GM23338 (cell line): ENCODE results near the gene PUM2. TPM values are rescaled to one million over a fixed set of nuclear protein-coding genes. Genes with fewer than 3 reads are reported as not detected.

ENCODE experiments used
- ATAC-seq: fragments of 200-7000 bp; cut with Tn5 transposase; 3 replicates; pipeline ENCODE4 v1.9.1; 2020
- DNase-seq: peaks from one replicate; pipeline ENCODE4 v3.0.0-alpha.2; 2015; ENCODE audit warnings: low spot score
- H2AFZ ChIP-seq: fragments of 200-600 bp; sonication (generic); 2 replicates; pipeline ENCODE4 v1.8.0; 2016; ENCODE audit warnings: antibody characterized with exemption, mild to moderate bottlenecking, moderate library complexity
- H3F3A ChIP-seq: fragments of 200-600 bp; sonication (generic); replicated peaks from 2 replicates; pipeline ENCODE4 v1.8.0; 2017; ENCODE audit warnings: antibody characterized with exemption, mixed run types, low read depth
- H3K27ac ChIP-seq: fragments of 200-600 bp; sonication (generic); 2 replicates; pipeline ENCODE4 v1.6.1; 2016; ENCODE audit warnings: low read depth
- H3K27me3 ChIP-seq: fragments of 200-600 bp; sonication (generic); 2 replicates; pipeline ENCODE4 v1.8.0; 2016; ENCODE audit warnings: mild to moderate bottlenecking, mixed run types, moderate library complexity; ENCODE audit not compliant: insufficient read depth
- H3K36me3 ChIP-seq: fragments of 200-600 bp; sonication (generic); 2 replicates; pipeline ENCODE4 v1.8.0; 2016; ENCODE audit warnings: mild to moderate bottlenecking; ENCODE audit not compliant: insufficient read depth
- H3K4me1 ChIP-seq: fragments of 200-600 bp; sonication (generic); 2 replicates; pipeline ENCODE4 v1.8.0; 2016; ENCODE audit warnings: mild to moderate bottlenecking, moderate library complexity; ENCODE audit not compliant: insufficient read depth
- H3K4me2 ChIP-seq: fragments of 200-600 bp; sonication (generic); 2 replicates; pipeline ENCODE4 v1.7.1; 2017; ENCODE audit warnings: mixed run types
- H3K4me3 ChIP-seq: fragments of 200-600 bp; sonication (generic); 2 replicates; pipeline ENCODE4 v1.6.1; 2016; ENCODE audit warnings: mixed run types
- H3K79me2 ChIP-seq: fragments of 200-600 bp; sonication (generic); replicated peaks from 2 replicates; pipeline ENCODE4 v1.8.0; 2017; ENCODE audit warnings: mild to moderate bottlenecking; ENCODE audit not compliant: insufficient read depth
- H3K9me2 ChIP-seq: fragments of 200-600 bp; sonication (generic); 2 replicates; pipeline ENCODE4 v1.8.0; 2017; ENCODE audit not compliant: insufficient read depth
- H4K20me1 ChIP-seq: fragments of 200-600 bp; sonication (generic); replicated peaks from 2 replicates; pipeline ENCODE4 v1.8.0; 2017; ENCODE audit warnings: mild to moderate bottlenecking; ENCODE audit not compliant: insufficient read depth
- H3K27ac Mint-ChIP-seq: 2 replicates; pipeline ENCODE4 v1.8.0; 2020; ENCODE audit warnings: inconsistent platforms, mild to moderate bottlenecking, moderate library complexity, mixed read lengths
- H3K27me3 Mint-ChIP-seq: 3 replicates; pipeline ENCODE4 v1.8.0; 2022; ENCODE audit warnings: low read depth, mild to moderate bottlenecking, moderate library complexity, mixed read lengths, inconsistent platforms; ENCODE audit not compliant: insufficient read depth, poor library complexity
- H3K36me3 Mint-ChIP-seq: 3 replicates; pipeline ENCODE4 v1.8.0; 2021; ENCODE audit warnings: low read depth, mild to moderate bottlenecking, inconsistent platforms, moderate library complexity, mixed read lengths
- H3K4me1 Mint-ChIP-seq: 3 replicates; pipeline ENCODE4 v1.8.0; 2020; ENCODE audit warnings: mild to moderate bottlenecking, inconsistent platforms, mixed read lengths
- H3K4me3 Mint-ChIP-seq: 3 replicates; pipeline ENCODE4 v1.8.0; 2021; ENCODE audit warnings: moderate library complexity, mild to moderate bottlenecking, inconsistent platforms, mixed read lengths
- H3K9me3 Mint-ChIP-seq: 3 replicates; pipeline ENCODE4 v1.8.0; 2020; ENCODE audit warnings: moderate library complexity, mild to moderate bottlenecking, inconsistent platforms, mixed read lengths
- CREB1 ChIP-seq: fragments of 250-450 bp; sonication (Bioruptor Pico); IDR thresholded peaks from 2 replicates; pipeline ENCODE4 v1.5.0; 2020; ENCODE audit warnings: low read depth, mild to moderate bottlenecking, moderate library complexity
- EZH2 ChIP-seq: fragments of 200-600 bp; sonication (generic); IDR thresholded peaks from one replicate; pipeline ENCODE4 v1.8.0; 2017; ENCODE audit warnings: antibody characterized with exemption, mild to moderate bottlenecking, low read depth; ENCODE audit not compliant: unreplicated experiment
- EZH2phosphoT487 ChIP-seq: fragments of 200-600 bp; sonication (generic); IDR thresholded peaks from one replicate; pipeline ENCODE4 v1.8.1; 2018; ENCODE audit warnings: antibody characterized with exemption; ENCODE audit not compliant: unreplicated experiment
- JUNB ChIP-seq: IDR thresholded peaks from one replicate; pipeline ENCODE4 v1.6.1; 2016; ENCODE audit warnings: antibody characterized with exemption; ENCODE audit not compliant: unreplicated experiment
- NANOG ChIP-seq: IDR thresholded peaks from 2 replicates; pipeline ENCODE4 v1.6.1; 2016; ENCODE audit warnings: antibody characterized with exemption, borderline replicate concordance
- POLR2AphosphoS5 ChIP-seq: IDR thresholded peaks from 2 replicates; pipeline ENCODE4 v1.6.1; 2016; ENCODE audit warnings: antibody characterized with exemption, low read depth
- STAT1 ChIP-seq: IDR thresholded peaks from one replicate; pipeline ENCODE4 v1.6.1; 2016; ENCODE audit warnings: antibody characterized with exemption; ENCODE audit not compliant: unreplicated experiment
- ZNF114 ChIP-seq: fragments of 250-450 bp; sonication (Bioruptor Pico); IDR thresholded peaks from 2 replicates; pipeline ENCODE4 v1.5.0; 2020; ENCODE audit warnings: mild to moderate bottlenecking, moderate library complexity
- ZNF331 ChIP-seq: fragments of 250-450 bp; sonication (Bioruptor Pico); IDR thresholded peaks from 2 replicates; pipeline ENCODE4 v1.5.0; 2020; ENCODE audit warnings: low read depth, mild to moderate bottlenecking, moderate library complexity
- polyA plus RNA-seq: library from polyadenylated mRNA; unstranded; fragments of >200 nt; fragmentation: Nextera tagmentation; extraction: Ambion mirVana; gene quantifications from 2 replicates; pipeline ENCODE4 v1.2.1, GENCODE V29; 2016
- total RNA-seq: library from RNA; depleted of rRNA; stranded (reverse); fragments of >200 nt; shearing (Covaris generic); gene quantifications from 2 replicates; pipeline ENCODE4 v1.2.3, GENCODE V29; 2014
- TF ChIP-seq, protein P1 (sequence below), 2 experiments: fragments of 200-600 bp in 1 of 2; sonication (generic) in 1 of 2; conservative IDR thresholded peaks; 2 replicates each; pipeline versions ENCODE4 v1.5.1 to v1.6.1; 2016 to 2017; ENCODE audit warnings: antibody characterized with exemption in 2 of 2, low read depth in 2 of 2, mild to moderate bottlenecking in 2 of 2, moderate library complexity in 1 of 2
- TF ChIP-seq, protein P2 (sequence below): IDR thresholded peaks from 2 replicates; pipeline ENCODE4 v1.6.1; 2016; ENCODE audit warnings: antibody characterized with exemption
- TF ChIP-seq, protein P3 (sequence below): fragments of 250-450 bp; sonication (Bioruptor Pico); IDR thresholded peaks from 2 replicates; pipeline ENCODE4 v1.5.0; 2020; ENCODE audit warnings: mild to moderate bottlenecking, moderate library complexity
- TF ChIP-seq, protein P4 (sequence below): IDR thresholded peaks from one replicate; pipeline ENCODE4 v1.6.1; 2018; ENCODE audit warnings: antibody characterized with exemption; ENCODE audit not compliant: unreplicated experiment

PUM2 gene
- total and polyA plus RNA-seq, 2 experiments from 2014 or later = 29.9 to 94.1 TPM

DNA sequence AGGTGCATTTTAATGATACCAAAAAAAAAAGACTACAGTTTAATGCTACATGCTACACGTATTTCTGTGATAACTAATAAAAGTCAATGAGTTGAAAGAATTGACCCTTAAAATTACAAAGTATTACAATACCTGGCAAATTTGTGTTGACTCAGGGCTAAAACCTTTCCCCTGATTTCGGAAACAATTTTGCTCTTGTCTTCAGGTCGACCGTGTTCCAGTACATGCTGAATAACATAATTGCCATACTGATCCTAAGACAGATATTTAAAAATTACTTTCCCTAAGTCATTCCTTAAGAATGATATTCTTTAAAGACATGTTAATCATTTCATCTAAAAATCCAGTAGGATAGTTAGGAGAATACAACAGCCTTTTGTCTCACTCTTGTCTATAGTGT lies 95.9 kb downstream of the PUM2 start:
- H3F3A ChIP-seq = no peaks in the 10 kb centered on the region
- H3K4me3 Mint-ChIP-seq = no peak overlapping the region
- H3K36me3 ChIP-seq = peaks cover 52% of the 10 kb centered on the region
- DNase-seq (no peak), ATAC-seq (no peak)
- H3K79me2 ChIP-seq = no peaks in the 10 kb centered on the region
- no peaks in the 10 kb centered on the region for H3K27me3 Mint-ChIP-seq
- no peak overlapping the region for H2AFZ ChIP-seq
- H3K4me1 Mint-ChIP-seq = no peaks in the 10 kb centered on the region
- H4K20me1 ChIP-seq = peaks cover 4% of the 10 kb centered on the region; the same call in 1 of the 2 replicates
- no peaks in the 10 kb centered on the region for H3K9me2 ChIP-seq
- no peak overlapping the region for H3K27ac Mint-ChIP-seq
- no peak overlapping the region for H3K4me3 ChIP-seq
- no peak overlapping the region for H3K4me2 ChIP-seq
- peaks cover 71% of the 10 kb centered on the region for H3K36me3 Mint-ChIP-seq
- TF ChIP-seq CREB1 (CRISPR knock-in tag) = no peak
- no peak for TF ChIP-seq JUNB
- TF ChIP-seq EZH2 = no peak
- TF ChIP-seq EZH2phosphoT487 = no peak
- TF ChIP-seq, protein P1, sequence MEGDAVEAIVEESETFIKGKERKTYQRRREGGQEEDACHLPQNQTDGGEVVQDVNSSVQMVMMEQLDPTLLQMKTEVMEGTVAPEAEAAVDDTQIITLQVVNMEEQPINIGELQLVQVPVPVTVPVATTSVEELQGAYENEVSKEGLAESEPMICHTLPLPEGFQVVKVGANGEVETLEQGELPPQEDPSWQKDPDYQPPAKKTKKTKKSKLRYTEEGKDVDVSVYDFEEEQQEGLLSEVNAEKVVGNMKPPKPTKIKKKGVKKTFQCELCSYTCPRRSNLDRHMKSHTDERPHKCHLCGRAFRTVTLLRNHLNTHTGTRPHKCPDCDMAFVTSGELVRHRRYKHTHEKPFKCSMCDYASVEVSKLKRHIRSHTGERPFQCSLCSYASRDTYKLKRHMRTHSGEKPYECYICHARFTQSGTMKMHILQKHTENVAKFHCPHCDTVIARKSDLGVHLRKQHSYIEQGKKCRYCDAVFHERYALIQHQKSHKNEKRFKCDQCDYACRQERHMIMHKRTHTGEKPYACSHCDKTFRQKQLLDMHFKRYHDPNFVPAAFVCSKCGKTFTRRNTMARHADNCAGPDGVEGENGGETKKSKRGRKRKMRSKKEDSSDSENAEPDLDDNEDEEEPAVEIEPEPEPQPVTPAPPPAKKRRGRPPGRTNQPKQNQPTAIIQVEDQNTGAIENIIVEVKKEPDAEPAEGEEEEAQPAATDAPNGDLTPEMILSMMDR (conservative IDR thresholded peaks at IDR 0.05; ENCODE audit: low read depth in 2 of 2) = no peak
- TF ChIP-seq, protein P2, sequence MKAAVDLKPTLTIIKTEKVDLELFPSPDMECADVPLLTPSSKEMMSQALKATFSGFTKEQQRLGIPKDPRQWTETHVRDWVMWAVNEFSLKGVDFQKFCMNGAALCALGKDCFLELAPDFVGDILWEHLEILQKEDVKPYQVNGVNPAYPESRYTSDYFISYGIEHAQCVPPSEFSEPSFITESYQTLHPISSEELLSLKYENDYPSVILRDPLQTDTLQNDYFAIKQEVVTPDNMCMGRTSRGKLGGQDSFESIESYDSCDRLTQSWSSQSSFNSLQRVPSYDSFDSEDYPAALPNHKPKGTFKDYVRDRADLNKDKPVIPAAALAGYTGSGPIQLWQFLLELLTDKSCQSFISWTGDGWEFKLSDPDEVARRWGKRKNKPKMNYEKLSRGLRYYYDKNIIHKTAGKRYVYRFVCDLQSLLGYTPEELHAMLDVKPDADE = no peak
- no peak for TF ChIP-seq POLR2AphosphoS5
- TF ChIP-seq, protein P3, sequence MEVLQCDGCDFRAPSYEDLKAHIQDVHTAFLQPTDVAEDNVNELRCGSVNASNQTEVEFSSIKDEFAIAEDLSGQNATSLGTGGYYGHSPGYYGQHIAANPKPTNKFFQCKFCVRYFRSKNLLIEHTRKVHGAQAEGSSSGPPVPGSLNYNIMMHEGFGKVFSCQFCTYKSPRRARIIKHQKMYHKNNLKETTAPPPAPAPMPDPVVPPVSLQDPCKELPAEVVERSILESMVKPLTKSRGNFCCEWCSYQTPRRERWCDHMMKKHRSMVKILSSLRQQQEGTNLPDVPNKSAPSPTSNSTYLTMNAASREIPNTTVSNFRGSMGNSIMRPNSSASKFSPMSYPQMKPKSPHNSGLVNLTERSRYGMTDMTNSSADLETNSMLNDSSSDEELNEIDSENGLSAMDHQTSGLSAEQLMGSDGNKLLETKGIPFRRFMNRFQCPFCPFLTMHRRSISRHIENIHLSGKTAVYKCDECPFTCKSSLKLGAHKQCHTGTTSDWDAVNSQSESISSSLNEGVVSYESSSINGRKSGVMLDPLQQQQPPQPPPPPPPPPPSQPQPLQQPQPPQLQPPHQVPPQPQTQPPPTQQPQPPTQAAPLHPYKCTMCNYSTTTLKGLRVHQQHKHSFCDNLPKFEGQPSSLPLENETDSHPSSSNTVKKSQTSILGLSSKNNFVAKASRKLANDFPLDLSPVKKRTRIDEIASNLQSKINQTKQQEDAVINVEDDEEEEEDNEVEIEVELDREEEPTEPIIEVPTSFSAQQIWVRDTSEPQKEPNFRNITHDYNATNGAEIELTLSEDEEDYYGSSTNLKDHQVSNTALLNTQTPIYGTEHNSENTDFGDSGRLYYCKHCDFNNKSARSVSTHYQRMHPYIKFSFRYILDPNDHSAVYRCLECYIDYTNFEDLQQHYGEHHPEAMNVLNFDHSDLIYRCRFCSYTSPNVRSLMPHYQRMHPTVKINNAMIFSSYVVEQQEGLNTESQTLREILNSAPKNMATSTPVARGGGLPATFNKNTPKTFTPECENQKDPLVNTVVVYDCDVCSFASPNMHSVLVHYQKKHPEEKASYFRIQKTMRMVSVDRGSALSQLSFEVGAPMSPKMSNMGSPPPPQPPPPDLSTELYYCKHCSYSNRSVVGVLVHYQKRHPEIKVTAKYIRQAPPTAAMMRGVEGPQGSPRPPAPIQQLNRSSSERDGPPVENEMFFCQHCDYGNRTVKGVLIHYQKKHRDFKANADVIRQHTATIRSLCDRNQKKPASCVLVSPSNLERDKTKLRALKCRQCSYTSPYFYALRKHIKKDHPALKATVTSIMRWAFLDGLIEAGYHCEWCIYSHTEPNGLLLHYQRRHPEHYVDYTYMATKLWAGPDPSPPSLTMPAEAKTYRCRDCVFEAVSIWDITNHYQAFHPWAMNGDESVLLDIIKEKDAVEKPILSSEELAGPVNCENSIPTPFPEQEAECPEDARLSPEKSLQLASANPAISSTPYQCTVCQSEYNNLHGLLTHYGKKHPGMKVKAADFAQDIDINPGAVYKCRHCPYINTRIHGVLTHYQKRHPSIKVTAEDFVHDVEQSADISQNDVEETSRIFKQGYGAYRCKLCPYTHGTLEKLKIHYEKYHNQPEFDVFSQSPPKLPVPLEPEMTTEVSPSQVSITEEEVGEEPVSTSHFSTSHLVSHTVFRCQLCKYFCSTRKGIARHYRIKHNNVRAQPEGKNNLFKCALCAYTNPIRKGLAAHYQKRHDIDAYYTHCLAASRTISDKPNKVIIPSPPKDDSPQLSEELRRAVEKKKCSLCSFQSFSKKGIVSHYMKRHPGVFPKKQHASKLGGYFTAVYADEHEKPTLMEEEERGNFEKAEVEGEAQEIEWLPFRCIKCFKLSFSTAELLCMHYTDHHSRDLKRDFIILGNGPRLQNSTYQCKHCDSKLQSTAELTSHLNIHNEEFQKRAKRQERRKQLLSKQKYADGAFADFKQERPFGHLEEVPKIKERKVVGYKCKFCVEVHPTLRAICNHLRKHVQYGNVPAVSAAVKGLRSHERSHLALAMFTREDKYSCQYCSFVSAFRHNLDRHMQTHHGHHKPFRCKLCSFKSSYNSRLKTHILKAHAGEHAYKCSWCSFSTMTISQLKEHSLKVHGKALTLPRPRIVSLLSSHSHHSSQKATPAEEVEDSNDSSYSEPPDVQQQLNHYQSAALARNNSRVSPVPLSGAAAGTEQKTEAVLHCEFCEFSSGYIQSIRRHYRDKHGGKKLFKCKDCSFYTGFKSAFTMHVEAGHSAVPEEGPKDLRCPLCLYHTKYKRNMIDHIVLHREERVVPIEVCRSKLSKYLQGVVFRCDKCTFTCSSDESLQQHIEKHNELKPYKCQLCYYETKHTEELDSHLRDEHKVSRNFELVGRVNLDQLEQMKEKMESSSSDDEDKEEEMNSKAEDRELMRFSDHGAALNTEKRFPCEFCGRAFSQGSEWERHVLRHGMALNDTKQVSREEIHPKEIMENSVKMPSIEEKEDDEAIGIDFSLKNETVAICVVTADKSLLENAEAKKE (CRISPR knock-in tag) = no peak
- no peak for TF ChIP-seq ZNF331 (CRISPR knock-in tag)
- TF ChIP-seq STAT1 = no peak
- no peak for TF ChIP-seq NANOG
- TF ChIP-seq ZNF114 (CRISPR knock-in tag) = no peak
- TF ChIP-seq, protein P4, sequence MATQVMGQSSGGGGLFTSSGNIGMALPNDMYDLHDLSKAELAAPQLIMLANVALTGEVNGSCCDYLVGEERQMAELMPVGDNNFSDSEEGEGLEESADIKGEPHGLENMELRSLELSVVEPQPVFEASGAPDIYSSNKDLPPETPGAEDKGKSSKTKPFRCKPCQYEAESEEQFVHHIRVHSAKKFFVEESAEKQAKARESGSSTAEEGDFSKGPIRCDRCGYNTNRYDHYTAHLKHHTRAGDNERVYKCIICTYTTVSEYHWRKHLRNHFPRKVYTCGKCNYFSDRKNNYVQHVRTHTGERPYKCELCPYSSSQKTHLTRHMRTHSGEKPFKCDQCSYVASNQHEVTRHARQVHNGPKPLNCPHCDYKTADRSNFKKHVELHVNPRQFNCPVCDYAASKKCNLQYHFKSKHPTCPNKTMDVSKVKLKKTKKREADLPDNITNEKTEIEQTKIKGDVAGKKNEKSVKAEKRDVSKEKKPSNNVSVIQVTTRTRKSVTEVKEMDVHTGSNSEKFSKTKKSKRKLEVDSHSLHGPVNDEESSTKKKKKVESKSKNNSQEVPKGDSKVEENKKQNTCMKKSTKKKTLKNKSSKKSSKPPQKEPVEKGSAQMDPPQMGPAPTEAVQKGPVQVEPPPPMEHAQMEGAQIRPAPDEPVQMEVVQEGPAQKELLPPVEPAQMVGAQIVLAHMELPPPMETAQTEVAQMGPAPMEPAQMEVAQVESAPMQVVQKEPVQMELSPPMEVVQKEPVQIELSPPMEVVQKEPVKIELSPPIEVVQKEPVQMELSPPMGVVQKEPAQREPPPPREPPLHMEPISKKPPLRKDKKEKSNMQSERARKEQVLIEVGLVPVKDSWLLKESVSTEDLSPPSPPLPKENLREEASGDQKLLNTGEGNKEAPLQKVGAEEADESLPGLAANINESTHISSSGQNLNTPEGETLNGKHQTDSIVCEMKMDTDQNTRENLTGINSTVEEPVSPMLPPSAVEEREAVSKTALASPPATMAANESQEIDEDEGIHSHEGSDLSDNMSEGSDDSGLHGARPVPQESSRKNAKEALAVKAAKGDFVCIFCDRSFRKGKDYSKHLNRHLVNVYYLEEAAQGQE = no peak
- H3K9me3 Mint-ChIP-seq = no peaks in the 10 kb centered on the region
- no peak overlapping the region for H3K27ac ChIP-seq
- H3K27me3 ChIP-seq = no peaks in the 10 kb centered on the region
- no peaks in the 10 kb centered on the region for H3K4me1 ChIP-seq
